ENCODE measurements around the gene AIF1.
A peak's percentile ranks its signal among the peaks of the same experiment; 100 is the strongest.

Gene AIF1

DNA sequence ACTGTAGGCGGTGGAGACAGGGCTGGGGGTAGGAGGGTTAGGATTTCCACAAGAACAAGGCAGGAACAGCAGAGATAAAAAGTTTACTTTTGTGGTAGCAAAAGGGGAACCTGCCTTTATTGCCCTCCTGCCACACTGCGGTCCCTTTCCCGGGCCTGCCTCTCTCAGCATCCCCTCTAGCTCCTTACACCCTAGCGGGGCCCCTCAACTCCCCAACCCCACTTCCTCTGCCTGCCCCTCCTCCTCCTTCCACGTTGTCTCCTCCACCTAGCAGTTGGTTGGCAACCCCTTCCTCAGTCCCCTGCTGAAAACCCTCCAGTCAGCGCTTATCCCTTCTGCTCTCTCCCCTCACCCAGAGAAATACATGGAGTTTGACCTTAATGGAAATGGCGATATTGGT lies 714 bp downstream of the AIF1 start:
- no peak overlapping the region for H3K4me3 ChIP-seq (ENCODE audit: low read depth, low read length)
- TF ChIP-seq, protein P1, sequence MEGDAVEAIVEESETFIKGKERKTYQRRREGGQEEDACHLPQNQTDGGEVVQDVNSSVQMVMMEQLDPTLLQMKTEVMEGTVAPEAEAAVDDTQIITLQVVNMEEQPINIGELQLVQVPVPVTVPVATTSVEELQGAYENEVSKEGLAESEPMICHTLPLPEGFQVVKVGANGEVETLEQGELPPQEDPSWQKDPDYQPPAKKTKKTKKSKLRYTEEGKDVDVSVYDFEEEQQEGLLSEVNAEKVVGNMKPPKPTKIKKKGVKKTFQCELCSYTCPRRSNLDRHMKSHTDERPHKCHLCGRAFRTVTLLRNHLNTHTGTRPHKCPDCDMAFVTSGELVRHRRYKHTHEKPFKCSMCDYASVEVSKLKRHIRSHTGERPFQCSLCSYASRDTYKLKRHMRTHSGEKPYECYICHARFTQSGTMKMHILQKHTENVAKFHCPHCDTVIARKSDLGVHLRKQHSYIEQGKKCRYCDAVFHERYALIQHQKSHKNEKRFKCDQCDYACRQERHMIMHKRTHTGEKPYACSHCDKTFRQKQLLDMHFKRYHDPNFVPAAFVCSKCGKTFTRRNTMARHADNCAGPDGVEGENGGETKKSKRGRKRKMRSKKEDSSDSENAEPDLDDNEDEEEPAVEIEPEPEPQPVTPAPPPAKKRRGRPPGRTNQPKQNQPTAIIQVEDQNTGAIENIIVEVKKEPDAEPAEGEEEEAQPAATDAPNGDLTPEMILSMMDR (IDR thresholded peaks at IDR 0.05; ENCODE audit: low read depth, low read length, missing control alignments) = no peak

DNA sequence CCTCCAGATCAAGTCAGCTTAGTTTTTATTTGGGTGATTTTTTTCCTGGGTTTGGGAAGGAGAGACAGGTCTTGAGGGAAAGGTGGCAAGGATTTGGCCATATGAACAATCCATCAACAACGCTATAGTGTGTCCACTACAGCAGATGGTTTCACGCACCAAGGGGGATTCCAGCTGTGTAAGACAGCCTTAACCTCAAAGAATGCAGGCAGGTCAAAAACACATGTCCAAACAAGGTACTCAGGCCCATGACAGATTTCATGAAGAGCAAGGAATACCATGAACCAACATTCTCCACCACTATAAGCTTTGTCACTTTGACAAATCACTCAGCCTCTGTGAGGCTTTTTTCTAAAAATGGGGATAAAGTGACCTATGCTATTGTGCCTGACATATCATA lies 2.0 kb downstream of the AIF1 start:
- TF ChIP-seq, protein P1 (IDR thresholded peaks at IDR 0.05; ENCODE audit: low read depth, low read length, missing control alignments) = no peak
- no peak for DNase-seq (ENCODE audit: low read depth)
- H3K4me3 ChIP-seq (ENCODE audit: low read depth, low read length) = no peak overlapping the region

More for the DNA sequence above, 714 bp downstream of the AIF1 start:
- no peak for DNase-seq (ENCODE audit: low read depth)

DNA sequence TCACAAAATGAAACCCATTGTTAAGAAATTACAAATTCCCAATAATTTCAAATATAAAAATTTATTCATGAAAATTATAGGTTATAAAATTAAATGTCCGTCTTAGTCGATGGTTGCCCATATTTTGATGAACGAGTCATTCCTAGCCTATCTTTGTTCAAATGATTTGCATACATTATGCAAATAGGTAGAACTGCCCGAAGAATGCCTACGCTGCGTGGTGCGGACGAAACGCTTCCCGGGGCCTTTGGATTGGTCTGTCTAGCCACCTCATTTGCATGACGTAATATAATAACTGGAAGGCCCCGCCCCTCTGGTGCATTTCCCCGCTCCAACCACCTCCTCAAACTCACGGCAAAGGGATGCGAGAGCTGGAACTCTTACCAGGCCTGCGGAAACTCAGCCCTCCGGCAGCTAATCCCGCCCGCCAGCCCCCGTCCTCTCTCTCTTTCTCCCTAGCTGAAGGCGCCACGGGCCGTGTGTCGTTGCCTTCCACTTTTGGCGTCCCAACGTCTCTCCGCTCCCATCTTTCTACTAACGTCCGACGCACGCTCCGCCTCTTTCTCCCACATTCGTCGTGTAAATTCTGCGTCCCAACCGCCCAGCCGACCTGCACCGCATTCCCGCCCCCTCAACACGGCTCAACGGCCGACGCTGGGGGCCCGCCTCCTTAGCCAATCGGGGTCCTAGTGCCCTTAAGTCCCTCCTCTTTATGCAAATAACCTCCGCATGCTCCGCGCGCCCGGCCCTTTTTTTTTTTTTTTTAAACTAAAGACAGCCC lies 5.0 kb downstream of the AIF1 start:
- peak overlapping the region; percentile 85 for H3K4me3 ChIP-seq (ENCODE audit: low read depth, low read length)
- peak; percentile 97 for DNase-seq (ENCODE audit: low read depth)
- TF ChIP-seq, protein P1 (IDR thresholded peaks at IDR 0.05; ENCODE audit: low read depth, low read length, missing control alignments) = no peak

DNA sequence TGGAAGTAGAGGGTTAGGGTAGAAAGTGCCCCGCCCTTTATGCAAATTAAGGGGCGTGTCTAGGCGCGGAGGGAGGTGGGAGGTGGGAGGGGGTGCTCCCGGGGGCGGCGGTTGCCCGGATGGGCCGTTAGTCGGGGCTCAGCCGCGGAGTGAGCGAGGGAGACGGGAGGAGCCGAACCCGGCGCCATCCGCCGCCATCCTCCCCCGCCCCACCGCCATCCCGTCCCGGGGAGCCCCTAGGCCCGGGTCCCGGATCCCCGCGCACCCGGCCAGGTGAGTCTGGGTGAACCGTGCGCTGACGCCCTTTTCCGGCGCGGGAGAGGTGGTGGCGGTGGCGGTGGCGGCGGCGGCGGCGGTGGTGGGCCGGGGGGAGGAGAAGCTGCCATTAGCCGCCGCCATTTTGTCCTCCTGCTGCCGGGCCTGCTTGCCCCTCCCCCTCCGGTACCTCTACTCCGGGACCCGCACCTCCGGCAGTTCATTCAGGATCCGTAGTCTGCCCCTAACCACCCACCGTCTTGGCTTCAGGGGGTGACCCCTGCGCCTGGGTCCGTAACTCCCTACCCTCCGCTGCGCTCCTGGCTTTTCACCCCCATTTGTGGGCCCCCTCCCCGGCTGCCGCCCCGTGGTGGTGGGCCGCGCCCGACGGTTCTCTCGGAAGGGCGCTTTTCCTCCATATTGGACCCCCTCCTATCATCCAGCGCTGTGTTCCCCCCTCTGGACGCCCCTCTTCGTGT lies 5.7 kb downstream of the AIF1 start, which contains the start of gene PRRC2A:
Gene PRRC2A (plus strand): TSS at position 130 of the 734 bp plus-strand sequence. CDS start 2,075 bp downstream, outside the sequence.
- peak; percentile 21 for DNase-seq (ENCODE audit: low read depth)
- TF ChIP-seq, protein P1 (IDR thresholded peaks at IDR 0.05; ENCODE audit: low read depth, low read length, missing control alignments) = no peak
- H3K4me3 ChIP-seq (ENCODE audit: low read depth, low read length) = peak within 1 kb of the TSS; percentile 91

DNA sequence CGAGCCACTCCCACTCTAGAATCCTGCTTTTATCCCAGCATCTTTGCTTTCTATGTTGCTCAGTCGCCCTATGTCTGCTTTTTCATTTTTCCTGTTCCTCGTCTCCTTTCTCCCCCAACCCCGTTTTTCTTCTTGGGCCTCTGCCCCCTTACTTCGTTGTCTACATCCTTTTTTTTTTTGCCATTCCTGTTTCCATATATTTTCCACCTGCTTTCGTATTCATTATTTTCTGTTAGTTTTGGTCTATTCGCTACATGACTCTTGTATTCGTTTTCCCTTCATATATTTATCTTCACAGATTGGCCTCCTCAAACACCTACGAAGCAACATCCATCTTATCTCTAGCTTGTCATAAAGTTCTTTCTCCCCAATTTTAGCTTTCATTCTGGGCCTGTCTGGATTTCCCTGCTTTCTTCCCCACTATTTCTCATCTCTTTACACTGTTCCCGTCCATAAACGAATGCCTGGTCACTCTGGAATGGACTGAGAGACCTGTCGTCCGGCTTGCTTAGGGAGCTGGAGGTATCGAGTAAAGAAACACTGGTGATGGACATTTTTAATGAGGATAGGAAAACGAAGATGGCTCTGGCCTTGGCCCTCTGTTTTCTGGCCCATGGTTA lies 6.4 kb downstream of the AIF1 start:
- no peak for DNase-seq (ENCODE audit: low read depth)
- peak overlapping the region; percentile 91 for H3K4me3 ChIP-seq (ENCODE audit: low read depth, low read length)
- TF ChIP-seq, protein P1 (IDR thresholded peaks at IDR 0.05; ENCODE audit: low read depth, low read length, missing control alignments) = no peak

DNA sequence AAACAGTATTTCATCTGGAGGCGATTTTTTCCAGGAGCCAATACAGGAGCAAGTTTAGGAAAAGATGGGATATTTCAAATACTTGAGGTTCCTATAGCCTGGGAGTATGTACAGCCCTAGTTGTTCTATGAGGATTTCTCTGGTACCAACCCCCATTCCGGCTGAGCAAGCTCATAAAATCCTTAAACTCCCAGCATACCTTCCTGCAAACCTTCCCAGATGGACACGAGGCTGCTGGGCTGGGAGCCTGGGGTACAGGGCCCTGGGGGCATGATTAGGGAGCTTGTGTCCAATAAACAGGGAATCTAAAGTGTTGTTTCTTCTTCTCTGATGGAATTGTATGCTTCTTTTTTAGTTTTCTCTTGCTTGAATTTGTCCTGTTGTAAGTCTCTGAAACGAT lies 7.0 kb downstream of the AIF1 start:
- peak overlapping the region; percentile 91 for H3K4me3 ChIP-seq (ENCODE audit: low read depth, low read length)
- DNase-seq (ENCODE audit: low read depth) = no peak
- TF ChIP-seq, protein P1 (IDR thresholded peaks at IDR 0.05; ENCODE audit: low read depth, low read length, missing control alignments) = no peak
